Stimulated activated naive CD8-positive, alpha-beta T cell treated with anti-CD3 and anti-CD28 coated beads, Interleukin-15, Interleukin-2, amounts not matched to agents 100 ng/mL and 50 ng/mL, for 24 hours (primary cell): ENCODE results near the gene TTC4.
A peak's percentile ranks its signal among the peaks of the same experiment; 100 is the strongest.
"Not testable (repeated sequence)": the region's sequence is repeated elsewhere in the genome, so short reads cannot be mapped to it uniquely, and the experiment has no call there.

ENCODE experiments used
- H3K27ac Mint-ChIP-seq: one replicate; pipeline ENCODE4 v1.8.0; 2021; ENCODE audit warnings: mild to moderate bottlenecking, mixed read lengths
- H3K27me3 Mint-ChIP-seq: one replicate; pipeline ENCODE4 v1.8.0; 2021; ENCODE audit warnings: mixed read lengths
- H3K36me3 Mint-ChIP-seq: one replicate; pipeline ENCODE4 v1.8.0; 2021; ENCODE audit warnings: low read depth, mixed read lengths
- H3K4me1 Mint-ChIP-seq: one replicate; pipeline ENCODE4 v1.8.0; 2021; ENCODE audit warnings: low read depth, mixed read lengths
- H3K4me3 Mint-ChIP-seq: one replicate; pipeline ENCODE4 v1.8.0; 2021; ENCODE audit warnings: mild to moderate bottlenecking, mixed read lengths
- H3K9me3 Mint-ChIP-seq: one replicate; pipeline ENCODE4 v1.8.0; 2021; ENCODE audit warnings: mixed read lengths

Gene TTC4

DNA sequence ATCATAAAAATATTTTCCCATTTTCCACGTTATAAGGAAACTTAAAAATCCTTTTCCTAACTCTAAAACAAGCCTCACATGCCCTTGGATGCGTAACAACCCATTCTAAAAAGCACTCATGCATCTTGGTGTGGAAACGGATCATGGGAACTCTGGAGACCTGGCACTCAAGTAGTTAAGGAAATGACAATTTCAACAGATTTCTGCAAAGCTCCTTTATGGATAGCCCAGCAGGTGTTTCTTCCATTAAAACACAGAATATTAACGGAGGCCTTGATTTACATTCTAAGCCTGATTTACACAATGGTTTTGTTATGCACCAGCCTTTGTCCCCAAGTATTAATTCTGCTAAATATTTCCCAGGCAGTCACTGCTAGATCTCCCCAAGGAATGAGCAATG lies 35.8 kb downstream of the TTC4 start:
- H3K27me3 Mint-ChIP-seq: no peaks in the 10 kb centered on the region
- no peaks in the 10 kb centered on the region for H3K9me3 Mint-ChIP-seq
- H3K27ac Mint-ChIP-seq: no peak overlapping the region
- no peak overlapping the region for H3K4me3 Mint-ChIP-seq
- peaks cover 3% of the 10 kb centered on the region for H3K36me3 Mint-ChIP-seq
- no peaks in the 10 kb centered on the region for H3K4me1 Mint-ChIP-seq

DNA sequence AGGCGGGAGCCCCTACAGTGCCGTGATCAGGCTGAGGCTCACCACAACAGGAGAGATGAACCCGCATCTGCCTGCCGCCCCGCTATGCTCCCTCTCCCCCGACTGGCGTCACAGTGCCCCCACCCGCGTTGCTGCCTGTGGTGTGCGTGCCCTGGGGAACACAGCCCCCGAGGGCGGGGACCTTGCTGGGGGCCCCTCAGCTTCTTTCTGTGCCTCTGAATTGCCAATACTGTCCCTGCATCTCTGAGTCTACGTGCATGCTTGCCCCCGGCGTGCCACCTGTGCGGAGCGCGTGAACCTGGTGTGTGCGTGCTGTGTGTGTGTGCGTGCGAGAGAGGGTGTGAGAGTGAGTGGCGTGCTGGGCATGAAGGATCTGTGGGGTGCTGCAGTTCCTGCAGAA lies 38.4 kb downstream of the TTC4 start:
- H3K36me3 Mint-ChIP-seq: peaks cover 3% of the 10 kb centered on the region
- H3K4me3 Mint-ChIP-seq: no peak overlapping the region
- no peaks in the 10 kb centered on the region for H3K27me3 Mint-ChIP-seq
- H3K9me3 Mint-ChIP-seq: no peaks in the 10 kb centered on the region
- no peaks in the 10 kb centered on the region for H3K4me1 Mint-ChIP-seq
- no peak overlapping the region for H3K27ac Mint-ChIP-seq

DNA sequence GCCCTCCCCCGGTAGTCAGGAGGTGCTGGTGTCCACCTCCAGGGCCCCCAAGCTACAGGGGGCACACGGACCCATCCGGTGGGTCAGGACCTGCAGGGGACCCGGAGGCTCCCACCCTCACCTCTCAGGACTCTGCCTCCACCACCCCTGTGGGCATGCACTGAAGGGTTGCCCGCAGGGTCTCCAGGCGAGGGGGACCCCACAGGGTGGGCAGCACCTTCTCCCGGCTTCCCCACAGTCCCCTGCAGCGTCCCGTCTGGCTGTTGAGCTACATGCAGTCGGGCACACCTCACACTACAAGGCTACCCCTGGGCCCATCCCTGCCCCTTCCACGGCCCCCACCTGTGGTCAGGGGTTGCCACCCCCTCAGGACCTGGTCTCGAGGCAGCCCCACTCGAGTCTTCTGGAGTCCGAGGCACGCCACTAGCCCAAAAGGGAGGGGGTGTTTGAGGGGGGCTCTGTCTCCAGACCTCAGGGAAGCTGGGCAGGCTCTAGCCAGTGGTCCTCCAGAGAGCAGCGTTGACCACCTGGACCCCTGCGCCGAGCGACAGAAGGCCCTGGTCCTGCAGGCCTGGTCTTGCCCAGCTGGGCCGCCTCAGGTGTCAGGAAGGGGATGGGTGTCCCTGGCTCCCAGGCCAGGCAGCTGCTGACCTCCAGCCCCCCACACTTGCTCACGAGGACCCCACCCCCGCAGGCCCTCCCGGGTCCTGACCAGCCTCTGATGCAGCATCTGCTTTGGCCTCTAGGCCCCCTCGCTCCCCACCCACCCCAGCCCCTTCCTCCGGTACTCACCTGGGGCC lies 39.0 kb downstream of the TTC4 start:
- H3K4me3 Mint-ChIP-seq: no peak overlapping the region
- no peaks in the 10 kb centered on the region for H3K27me3 Mint-ChIP-seq
- peaks cover 3% of the 10 kb centered on the region for H3K36me3 Mint-ChIP-seq
- H3K4me1 Mint-ChIP-seq: no peaks in the 10 kb centered on the region
- no peak overlapping the region for H3K27ac Mint-ChIP-seq
- no peaks in the 10 kb centered on the region for H3K9me3 Mint-ChIP-seq

DNA sequence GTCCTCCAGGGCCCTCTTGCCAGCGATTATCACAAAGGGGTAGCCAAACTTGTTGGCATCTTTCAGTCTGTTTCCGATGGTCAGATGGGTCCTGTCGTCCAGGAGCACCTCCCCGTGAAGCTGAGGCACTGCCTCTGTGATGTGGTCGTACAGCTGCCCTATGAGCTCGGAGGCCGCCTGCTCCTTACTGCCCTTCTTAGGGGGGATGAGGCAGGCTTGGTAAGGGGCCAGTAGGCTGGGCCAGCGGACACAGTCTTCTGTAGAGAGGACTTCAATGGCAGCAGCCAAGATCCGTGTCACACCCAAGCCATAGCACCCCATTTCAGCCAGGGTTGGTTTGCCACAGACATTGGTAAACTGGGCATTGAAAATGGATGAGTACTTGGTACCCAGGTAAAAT lies 42.2 kb downstream of the TTC4 start:
- no peak overlapping the region for H3K4me3 Mint-ChIP-seq
- peaks cover 4% of the 10 kb centered on the region for H3K36me3 Mint-ChIP-seq
- no peaks in the 10 kb centered on the region for H3K27me3 Mint-ChIP-seq
- H3K9me3 Mint-ChIP-seq: no peaks in the 10 kb centered on the region
- peaks cover 7% of the 10 kb centered on the region for H3K4me1 Mint-ChIP-seq
- H3K27ac Mint-ChIP-seq: no peak overlapping the region

DNA sequence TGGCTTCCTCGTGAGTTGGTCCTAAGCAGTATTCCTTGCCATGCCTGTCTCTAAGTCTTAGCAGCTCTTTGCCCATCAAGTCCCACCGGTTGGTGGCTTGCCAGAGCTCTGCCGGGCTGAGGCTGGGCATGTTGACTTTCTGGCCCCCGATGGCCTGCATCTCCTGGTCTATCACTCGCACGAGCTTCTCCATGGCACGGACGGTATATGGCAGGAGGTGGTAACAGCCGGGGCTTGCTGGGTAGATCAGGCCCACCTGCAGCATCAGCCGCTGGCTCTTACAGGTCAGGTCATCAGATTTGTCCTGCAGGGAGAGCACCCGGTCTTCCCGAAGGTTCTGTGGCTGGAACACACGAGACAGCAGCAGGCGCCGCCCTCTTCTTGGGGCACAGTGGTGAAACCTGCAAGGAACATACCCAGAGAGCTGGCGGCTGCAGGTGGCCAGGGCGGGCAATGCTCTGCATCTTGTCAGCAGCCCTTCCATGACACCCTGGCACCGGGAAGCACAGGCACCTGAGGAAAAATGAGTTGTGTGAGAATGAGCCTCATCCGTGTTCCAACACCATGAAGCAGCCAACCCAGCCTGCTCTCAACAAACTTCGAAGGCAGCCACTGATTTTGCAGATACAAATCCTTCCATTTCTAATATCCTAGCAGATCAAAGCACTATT lies 43.2 kb downstream of the TTC4 start:
- Mint-ChIP-seq H3K27me3 (no peaks in the 10 kb centered on the region), H3K4me3 (no peak overlapping the region), H3K27ac (no peak overlapping the region), H3K36me3 (peaks cover 7% of the 10 kb centered on the region), H3K9me3 (no peaks in the 10 kb centered on the region), H3K4me1 (peaks cover 15% of the 10 kb centered on the region)

DNA sequence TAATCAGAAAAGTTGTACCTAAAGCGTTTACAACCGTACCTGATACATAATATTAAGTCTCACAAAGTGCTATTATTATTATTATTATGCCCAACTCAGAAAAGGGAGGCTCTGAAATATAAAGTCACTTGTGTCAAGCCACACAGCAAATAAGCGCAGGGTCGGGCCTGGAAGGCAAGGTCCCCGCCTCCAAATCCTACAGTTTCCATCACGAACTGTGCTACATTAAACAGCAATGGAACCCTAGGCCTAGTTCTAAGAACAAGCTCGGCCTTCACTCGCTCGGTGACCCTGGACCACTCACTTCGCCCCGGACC lies 48.1 kb downstream of the TTC4 start:
- Mint-ChIP-seq H3K4me3 (peak overlapping the region; percentile 92), H3K4me1 (peaks cover 23% of the 10 kb centered on the region), H3K27ac (peak overlapping the region; percentile 93), H3K9me3 (no peaks in the 10 kb centered on the region), H3K36me3 (peaks cover 4% of the 10 kb centered on the region), H3K27me3 (no peaks in the 10 kb centered on the region)

DNA sequence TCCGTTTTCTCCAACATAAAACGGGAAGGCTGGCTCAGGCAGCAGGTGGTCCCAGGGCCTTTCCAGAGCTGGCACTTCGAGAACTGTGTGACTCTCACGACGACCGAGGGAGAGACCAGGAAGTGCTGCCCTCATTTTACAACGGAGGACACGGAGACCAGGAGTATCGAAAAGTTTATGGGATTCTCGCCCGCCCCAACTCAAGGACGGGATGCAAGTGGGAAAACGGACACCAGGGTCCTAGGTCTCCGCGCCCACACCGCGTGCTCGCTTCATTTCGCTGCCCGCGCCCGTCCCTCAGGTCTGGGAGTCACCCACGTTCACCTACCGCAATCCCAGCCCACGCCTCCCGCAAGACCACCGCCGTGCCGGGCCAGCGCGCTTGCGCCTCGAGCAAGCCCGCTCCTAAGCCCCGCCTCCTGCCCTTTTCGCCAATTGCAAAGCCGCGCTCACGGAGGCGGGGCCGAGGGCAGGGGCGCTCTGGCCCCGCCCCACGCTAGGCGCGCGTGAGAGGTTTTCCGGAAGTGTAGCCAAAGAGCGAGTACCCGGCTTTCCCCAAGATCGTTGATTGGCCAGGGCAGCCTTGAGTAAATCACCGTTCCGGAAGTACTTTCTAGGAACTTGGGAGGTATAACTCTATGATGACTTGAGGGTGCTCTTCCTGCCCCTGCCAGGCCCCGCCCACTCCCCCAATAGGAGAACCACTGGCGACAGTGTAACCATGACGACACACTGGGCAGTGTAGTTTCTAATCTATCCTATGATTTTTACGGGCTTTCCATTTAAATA lies 48.7 kb downstream of the TTC4 start, which contains the start of gene PARS2:
Gene PARS2 (minus strand): TSS at position 391 of the 789 bp plus-strand sequence. CDS start 5,362 bp downstream, outside the sequence.
- peak within 1 kb of the TSS; percentile 93 for H3K27ac Mint-ChIP-seq
- peaks cover 23% of the 10 kb centered on the region for H3K4me1 Mint-ChIP-seq
- H3K27me3 Mint-ChIP-seq: no peaks in the 10 kb centered on the region
- no peaks in the 10 kb centered on the region for H3K9me3 Mint-ChIP-seq
- H3K36me3 Mint-ChIP-seq: peaks cover 4% of the 10 kb centered on the region
- H3K4me3 Mint-ChIP-seq: peak within 1 kb of the TSS; percentile 92

DNA sequence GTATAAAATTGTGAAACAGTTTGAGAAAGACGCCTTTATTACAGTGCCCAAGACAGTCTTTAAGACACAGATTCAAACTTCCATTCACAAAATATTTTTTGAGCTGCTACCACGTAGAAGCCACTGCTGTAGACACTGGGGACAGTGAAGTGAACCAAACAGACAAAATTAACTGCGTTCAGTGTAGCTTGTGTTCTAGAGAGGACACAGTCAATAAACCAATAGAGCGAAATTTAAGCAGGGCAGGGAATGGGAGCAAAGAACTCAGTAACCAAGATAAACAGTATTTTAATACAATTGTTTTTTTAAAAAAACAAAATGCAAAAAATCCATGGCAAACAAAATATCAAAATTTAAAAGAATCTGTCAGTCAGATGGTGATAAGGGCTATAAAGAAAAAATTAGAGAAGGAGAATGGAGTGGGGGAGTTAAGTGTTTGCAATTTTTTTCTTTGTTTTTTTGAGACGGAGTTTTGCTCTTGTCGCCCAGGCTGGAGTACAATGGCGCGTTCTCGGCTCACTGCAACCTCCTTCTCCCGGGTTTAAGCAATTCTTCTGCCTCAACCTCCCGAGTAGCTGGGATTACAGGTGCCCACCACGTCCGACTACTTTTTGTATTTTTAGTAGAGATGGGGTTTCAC lies 49.4 kb downstream of the TTC4 start:
- H3K27me3 Mint-ChIP-seq: no peaks in the 10 kb centered on the region
- no peaks in the 10 kb centered on the region for H3K9me3 Mint-ChIP-seq
- H3K4me3 Mint-ChIP-seq: peak overlapping the region; percentile 92
- H3K36me3 Mint-ChIP-seq: peaks cover 4% of the 10 kb centered on the region
- peak overlapping the region; percentile 77 for H3K27ac Mint-ChIP-seq
- H3K4me1 Mint-ChIP-seq: peaks cover 23% of the 10 kb centered on the region

DNA sequence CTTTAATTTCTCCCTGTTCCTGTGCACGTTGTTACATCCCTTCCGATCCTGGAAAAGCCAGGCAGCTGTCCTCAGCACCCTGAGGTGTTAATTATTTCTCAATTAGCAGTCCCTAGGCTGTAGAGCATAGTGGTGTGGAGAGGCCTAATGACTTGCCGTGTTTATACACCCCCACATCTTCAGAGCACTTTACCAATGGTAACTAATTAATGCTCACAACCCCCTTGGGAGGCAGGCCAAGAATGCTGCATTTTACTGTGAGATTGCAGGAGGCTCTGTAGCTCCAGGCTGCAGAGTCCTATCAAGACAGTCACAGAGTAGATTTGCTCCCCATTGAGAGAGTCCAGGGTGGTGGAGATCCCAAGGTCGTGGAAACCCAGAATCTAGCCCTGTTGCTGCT lies 51.1 kb downstream of the TTC4 start:
- Mint-ChIP-seq H3K36me3 (peaks cover 4% of the 10 kb centered on the region), H3K4me1 (peaks cover 19% of the 10 kb centered on the region), H3K4me3 (no peak overlapping the region), H3K27me3 (no peaks in the 10 kb centered on the region), H3K27ac (no peak overlapping the region), H3K9me3 (no peaks in the 10 kb centered on the region)

DNA sequence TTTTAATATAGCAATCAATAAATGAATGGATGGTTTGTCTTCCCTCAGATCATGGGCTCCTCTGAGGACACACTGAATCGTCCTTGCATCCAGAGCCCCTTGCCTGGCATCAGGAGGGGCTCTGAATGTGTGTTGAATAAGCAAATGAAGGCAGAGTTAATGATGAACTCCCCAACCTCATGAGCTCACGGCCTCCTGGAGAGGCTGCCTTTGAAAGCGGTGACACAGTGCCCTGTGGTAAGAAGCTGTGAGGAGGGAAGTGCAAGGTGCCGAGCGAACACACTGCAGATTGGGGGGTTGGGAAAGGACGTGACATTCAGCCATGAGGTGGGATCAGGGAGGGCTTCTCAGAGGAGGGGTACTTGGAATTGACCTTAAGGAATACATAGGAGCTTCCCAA lies 51.9 kb downstream of the TTC4 start:
- Mint-ChIP-seq H3K27ac (no peak overlapping the region), H3K4me1 (peaks cover 19% of the 10 kb centered on the region), H3K9me3 (no peaks in the 10 kb centered on the region), H3K27me3 (no peaks in the 10 kb centered on the region), H3K36me3 (peaks cover 4% of the 10 kb centered on the region), H3K4me3 (no peak overlapping the region)

DNA sequence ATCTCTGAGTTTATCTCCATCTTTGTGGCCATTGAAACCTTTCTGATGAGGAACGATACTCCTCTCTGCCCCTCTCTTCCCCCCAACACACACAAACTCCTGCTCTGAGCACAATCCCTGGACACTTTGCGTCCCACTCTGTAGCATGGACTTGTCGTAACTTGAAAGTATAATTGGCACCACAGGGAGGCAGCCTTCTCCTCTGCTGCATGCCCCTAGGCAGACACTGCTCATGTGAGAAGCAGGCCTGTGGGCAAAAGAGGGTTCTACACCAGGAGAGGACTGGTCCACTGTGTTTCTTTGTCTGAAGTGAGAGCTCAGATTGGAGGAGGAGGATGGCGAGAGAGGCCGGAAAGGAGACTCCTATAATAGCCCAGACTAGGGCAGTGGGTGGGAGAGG lies 52.4 kb downstream of the TTC4 start:
- Mint-ChIP-seq H3K4me1 (peaks cover 14% of the 10 kb centered on the region), H3K9me3 (no peaks in the 10 kb centered on the region), H3K4me3 (no peak overlapping the region), H3K27me3 (no peaks in the 10 kb centered on the region), H3K27ac (no peak overlapping the region), H3K36me3 (peaks cover under 1% of the 10 kb centered on the region)

DNA sequence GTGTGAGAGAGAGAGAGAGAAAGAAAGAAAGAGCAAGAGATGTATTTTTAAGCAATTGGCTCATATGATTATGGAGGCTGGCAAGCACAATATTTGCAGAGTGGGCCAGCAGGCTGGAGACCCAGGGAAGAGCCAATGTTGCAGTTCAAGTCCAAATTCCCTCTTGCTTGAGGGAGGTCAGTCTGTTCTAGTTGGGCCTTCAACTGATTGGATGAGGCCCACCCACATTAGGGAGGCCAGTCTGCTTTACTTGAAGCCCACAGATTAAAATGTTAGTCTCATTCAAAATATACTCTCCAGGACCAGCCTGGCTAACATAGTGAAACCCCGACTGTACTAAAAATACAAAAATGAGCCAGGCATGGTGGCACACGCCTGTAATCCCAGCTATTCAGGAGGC lies 57.3 kb downstream of the TTC4 start:
- Mint-ChIP-seq H3K36me3 (no peaks in the 10 kb centered on the region), H3K4me1 (no peaks in the 10 kb centered on the region), H3K27me3 (no peaks in the 10 kb centered on the region), H3K27ac (no peak overlapping the region), H3K4me3 (no peak overlapping the region), H3K9me3 (no peaks in the 10 kb centered on the region)

DNA sequence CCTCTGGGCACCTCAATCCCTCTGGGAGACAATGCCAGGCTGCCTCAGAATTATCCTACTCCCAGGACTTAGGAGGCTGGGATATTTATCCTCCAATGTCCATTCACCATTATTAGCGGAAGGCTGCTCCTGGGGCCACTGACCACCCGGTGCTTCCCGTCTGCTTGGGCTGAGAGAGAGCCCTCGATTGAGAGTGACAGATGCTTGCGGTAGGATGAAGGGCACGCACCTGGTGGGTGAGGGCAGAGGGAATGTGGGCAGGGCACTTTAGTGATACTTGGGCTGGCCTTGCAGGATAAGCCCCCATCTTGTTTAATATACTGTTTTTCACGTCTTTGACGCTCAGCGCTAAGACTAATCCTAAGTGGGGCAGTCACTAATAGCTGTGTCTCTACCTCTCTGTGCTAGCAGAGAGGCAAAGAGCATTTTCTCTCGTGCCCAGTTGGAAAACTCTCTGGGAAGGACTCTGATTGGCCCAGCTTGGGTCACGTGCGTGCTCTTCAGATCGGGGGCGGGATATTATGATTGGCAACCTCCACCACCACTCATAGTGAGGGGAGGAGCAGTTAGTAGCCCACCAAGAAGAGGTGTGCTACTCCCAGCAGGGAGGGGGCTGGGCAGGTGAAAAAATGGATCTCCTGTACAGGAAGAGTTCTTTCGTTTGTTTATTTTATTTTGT lies 59.3 kb downstream of the TTC4 start:
- Mint-ChIP-seq H3K27ac (no peak overlapping the region), H3K27me3 (no peaks in the 10 kb centered on the region), H3K36me3 (no peaks in the 10 kb centered on the region), H3K4me1 (no peaks in the 10 kb centered on the region), H3K9me3 (no peaks in the 10 kb centered on the region), H3K4me3 (no peak overlapping the region)

DNA sequence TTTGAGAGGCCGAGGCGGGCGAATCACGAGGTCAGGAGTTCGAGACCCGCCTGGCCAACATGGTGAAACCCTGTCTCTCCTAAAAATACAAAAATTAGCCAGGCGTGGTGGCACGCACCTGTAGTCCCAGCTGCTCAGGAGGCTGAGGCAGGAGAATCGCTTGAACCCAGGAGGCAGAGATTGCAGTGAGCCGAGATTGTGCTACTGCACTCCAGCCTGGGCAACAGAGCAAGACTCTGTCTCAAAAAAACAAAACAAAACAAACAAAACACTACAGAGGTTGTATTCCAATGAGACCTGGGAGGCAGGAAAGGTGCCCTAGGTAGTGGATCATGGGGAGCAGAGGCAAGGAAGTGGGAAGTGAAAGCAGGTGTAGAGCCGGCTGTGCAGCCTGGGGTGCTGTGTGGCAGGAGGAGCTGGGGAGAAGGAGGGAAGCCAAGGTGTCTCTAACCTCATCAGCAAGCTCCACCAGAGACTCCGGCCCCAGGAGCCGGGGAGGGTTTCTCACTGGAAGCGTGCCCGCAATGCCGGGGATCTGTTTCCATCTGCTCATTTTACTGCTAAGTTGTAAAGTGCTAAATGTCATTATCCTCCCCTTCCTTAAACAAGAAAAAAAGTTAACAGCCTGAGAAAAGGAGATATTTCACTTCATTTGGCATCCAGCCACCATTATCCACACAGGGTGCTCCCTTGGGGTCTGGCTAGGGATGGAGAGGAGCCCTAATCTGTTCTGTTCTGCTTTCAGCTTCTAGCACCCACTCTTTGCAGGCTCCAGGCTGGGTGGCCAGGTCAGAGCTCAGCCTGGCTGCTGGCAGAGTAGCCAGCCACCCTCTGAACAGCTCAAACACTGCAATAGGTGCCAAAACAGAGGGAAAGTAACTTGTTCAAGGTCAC lies 60.4 kb downstream of the TTC4 start:
- not testable (repeated sequence) for H3K27me3 Mint-ChIP-seq, H3K4me3 Mint-ChIP-seq, H3K4me1 Mint-ChIP-seq, H3K36me3 Mint-ChIP-seq, H3K9me3 Mint-ChIP-seq, H3K27ac Mint-ChIP-seq
